H1 (cell line): Measurements from ENCODE around the gene STRN. TPM values are rescaled to one million over a fixed set of nuclear protein-coding genes. Genes with fewer than 3 reads are reported as not detected.
"Not testable (repeated sequence)": the region's sequence is repeated elsewhere in the genome, so short reads cannot be mapped to it uniquely, and the experiment has no call there.

Source experiments
- CTCF ChIA-PET: fragments of 300-600 bp; sonication (Branson Sonifier 250); formaldehyde crosslinking; loops from one replicate; lab custom pipeline; 2021; ENCODE audit not compliant: partially characterized antibody; lab: Charles Lee
- POLR2A ChIA-PET: fragments of 300-600 bp; sonication (Branson Sonifier 250); formaldehyde crosslinking; loops from one replicate; lab custom pipeline; 2021; ENCODE audit warnings: inconsistent platforms; ENCODE audit not compliant: partially characterized antibody; lab: Charles Lee
- DNase-seq, 2 experiments: peaks; one replicate each; pipeline versions ENCODE4 v3.0.0 to v3.0.0-alpha.2; 2010 to 2022; ENCODE audit warnings: low spot score in 2 of 2, low read depth in 1 of 2, mixed read lengths in 1 of 2
- FAIRE-seq: peaks from 2 replicates; lab custom pipeline; 2011; peaks lifted over from hg19 to GRCh38; lab: Jason Lieb, UNC
- H2AFZ ChIP-seq: 2 replicates; pipeline ENCODE4 v1.8.1; 2012; ENCODE audit warnings: low read length, inconsistent platforms
- H2AK5ac ChIP-seq: 2 replicates; pipeline ENCODE4 v1.6.1; 2013; ENCODE audit warnings: low read depth, low read length
- H2BK120ac ChIP-seq: replicated peaks from 2 replicates; pipeline ENCODE3; 2013; ENCODE audit warnings: low read depth, low read length, inconsistent platforms
- H2BK12ac ChIP-seq: 2 replicates; pipeline ENCODE4 v1.6.1; 2013; ENCODE audit warnings: low read depth, low read length
- H2BK15ac ChIP-seq: 2 replicates; pipeline ENCODE4 v1.6.1; 2013; ENCODE audit warnings: low read length
- H2BK20ac ChIP-seq: 2 replicates; pipeline ENCODE4 v1.6.1; 2013; ENCODE audit warnings: low read length
- H2BK5ac ChIP-seq: 2 replicates; pipeline ENCODE4 v1.6.1; 2013; ENCODE audit warnings: low read depth, low read length
- H3K14ac ChIP-seq: 2 replicates; pipeline ENCODE4 v1.6.1; 2013; ENCODE audit warnings: inconsistent platforms; ENCODE audit not compliant: insufficient read length
- H3K18ac ChIP-seq: 2 replicates; pipeline ENCODE4 v1.6.1; 2013; ENCODE audit warnings: low read length; ENCODE audit errors: extremely low read depth
- H3K23ac ChIP-seq: 2 replicates; pipeline ENCODE4 v1.6.1; 2013; ENCODE audit warnings: inconsistent platforms; ENCODE audit not compliant: insufficient read length
- H3K23me2 ChIP-seq: 2 replicates; pipeline ENCODE4 v1.6.1; 2013; ENCODE audit warnings: low read depth, low read length
- H3K27ac ChIP-seq: 2 replicates; pipeline ENCODE4 v1.6.1; 2011; ENCODE audit warnings: low read depth, low read length, inconsistent platforms
- H3K27me3 ChIP-seq, 4 experiments: replicated peaks in 1 of 4; 1 replicate in 1 of 4; 2 replicates in 3 of 4; pipeline versions ENCODE4 v1.6.1 to v1.8.1; 2011 to 2013; ENCODE audit warnings: low read length in 3 of 4, mild to moderate bottlenecking in 3 of 4, inconsistent platforms in 2 of 4, mixed read lengths in 2 of 4, moderate library complexity in 1 of 4; ENCODE audit not compliant: control insufficient read depth in 3 of 4, insufficient read depth in 3 of 4; ENCODE audit errors: extremely low read depth in 1 of 4
- H3K36me3 ChIP-seq, 4 experiments: 2 replicates each; pipeline versions ENCODE4 v1.6.1 to v1.8.1; 2011 to 2013; ENCODE audit warnings: mild to moderate bottlenecking in 4 of 4, low read length in 3 of 4, moderate library complexity in 2 of 4, control low read depth in 1 of 4, inconsistent platforms in 1 of 4; ENCODE audit not compliant: insufficient read depth in 4 of 4, control insufficient read depth in 2 of 4
- H3K4ac ChIP-seq: replicated peaks from 2 replicates; pipeline ENCODE3; 2013; ENCODE audit warnings: low read length, low read depth, mixed read lengths, inconsistent platforms; ENCODE audit not compliant: insufficient read length
- H3K4me1 ChIP-seq, 4 experiments: replicated peaks in 1 of 4; 1 replicate in 1 of 4; 2 replicates in 3 of 4; pipeline versions ENCODE4 v1.6.1 to v1.8.1; 2011 to 2013; ENCODE audit warnings: low read length in 3 of 4, inconsistent platforms in 2 of 4, mixed read lengths in 1 of 4; ENCODE audit not compliant: insufficient read depth in 4 of 4, control insufficient read depth in 3 of 4
- H3K4me2 ChIP-seq, 2 experiments: 2 replicates each; pipeline versions ENCODE4 v1.6.1 to v1.8.1; 2011 to 2013; ENCODE audit warnings: low read depth in 2 of 2, low read length in 2 of 2, control low read depth in 1 of 2, inconsistent platforms in 1 of 2, mild to moderate bottlenecking in 1 of 2; ENCODE audit not compliant: insufficient read depth in 1 of 2
- H3K4me3 ChIP-seq, 4 experiments: fragments of 200-600, 300-600 bp in 1 of 4; sonication (generic), shearing (Covaris generic), sonication (Bioruptor Twin) in 1 of 4; 2 replicates each; pipeline versions ENCODE4 v1.5.1 to v1.8.1; 2011 to 2016; ENCODE audit warnings: low read length in 4 of 4, low read depth in 3 of 4, control low read depth in 2 of 4, inconsistent platforms in 2 of 4, mild to moderate bottlenecking in 2 of 4, mixed read lengths in 1 of 4, moderate library complexity in 1 of 4; ENCODE audit not compliant: insufficient read depth in 2 of 4; ENCODE audit errors: extremely low read depth in 1 of 4
- H3K56ac ChIP-seq: replicated peaks from 2 replicates; pipeline ENCODE3; 2013; ENCODE audit warnings: low read depth, mild to moderate bottlenecking, mixed read lengths, low read length, inconsistent platforms; ENCODE audit not compliant: insufficient read length
- H3K79me1 ChIP-seq: 2 replicates; pipeline ENCODE4 v1.6.1; 2013; ENCODE audit warnings: low read depth, low read length, control low read depth
- H3K79me2 ChIP-seq, 2 experiments: 2 replicates each; pipeline versions ENCODE4 v1.6.1 to v1.8.1; 2012 to 2013; ENCODE audit warnings: low read length in 2 of 2, mild to moderate bottlenecking in 2 of 2, inconsistent platforms in 1 of 2; ENCODE audit not compliant: insufficient read depth in 2 of 2, control insufficient read depth in 1 of 2
- H3K9ac ChIP-seq, 4 experiments: replicated peaks in 1 of 4; 1 replicate in 1 of 4; 2 replicates in 3 of 4; pipeline versions ENCODE4 v1.6.1 to v1.8.1; 2011 to 2013; ENCODE audit warnings: low read depth in 3 of 4, low read length in 3 of 4, control low read depth in 2 of 4, mild to moderate bottlenecking in 2 of 4, moderate library complexity in 2 of 4, inconsistent platforms in 1 of 4; ENCODE audit errors: extremely low read depth in 1 of 4
- H3K9me3 ChIP-seq, 2 experiments: 2 replicates each; pipeline versions ENCODE4 v1.6.1 to v1.8.1; 2012 to 2013; ENCODE audit warnings: mild to moderate bottlenecking in 2 of 2, moderate library complexity in 2 of 2, control low read depth in 1 of 2, inconsistent platforms in 1 of 2, low read depth in 1 of 2, low read length in 1 of 2, mixed read lengths in 1 of 2; ENCODE audit not compliant: insufficient read depth in 2 of 2
- H4K20me1 ChIP-seq, 2 experiments: replicated peaks in 1 of 2; 2 replicates each; pipeline versions ENCODE3 to v1.8.1; 2011 to 2013; ENCODE audit warnings: inconsistent platforms in 2 of 2, low read length in 2 of 2, mild to moderate bottlenecking in 1 of 2; ENCODE audit not compliant: insufficient read depth in 2 of 2, control insufficient read depth in 1 of 2
- H4K5ac ChIP-seq: 2 replicates; pipeline ENCODE4 v1.6.1; 2013; ENCODE audit warnings: low read length, low read depth, mixed read lengths, inconsistent platforms; ENCODE audit not compliant: insufficient read length
- H4K8ac ChIP-seq: 2 replicates; pipeline ENCODE4 v1.8.0; 2013; ENCODE audit warnings: mild to moderate bottlenecking, moderate library complexity, low read length, inconsistent platforms; ENCODE audit not compliant: insufficient read depth; ENCODE audit errors: extremely low read depth
- H4K91ac ChIP-seq: replicated peaks from 2 replicates; pipeline ENCODE3; 2013; ENCODE audit warnings: low read length, mixed read lengths, inconsistent platforms; ENCODE audit not compliant: insufficient read length
- WGBS, 2 experiments: shearing (Covaris generic) in 1 of 2; methylation state at CpG; one replicate each; pipeline versions ENCODE4 v1.1.6 to v1.1.7; 2013 to 2015; ENCODE audit warnings: low lambda C conversion rate in 2 of 2, mixed read lengths in 2 of 2, inconsistent platforms in 1 of 2, low coverage in 1 of 2, missing lambda C conversion rate in 1 of 2; ENCODE audit not compliant: insufficient replicate concordance in 2 of 2, insufficient coverage in 1 of 2, insufficient read length in 1 of 2; ENCODE audit errors: extremely low coverage in 1 of 2, missing lambda C conversion rate in 1 of 2; 5-methylcytosine and 5-hydroxymethylcytosine counted together
- polyA plus RNA-seq, 7 experiments: library from polyadenylated mRNA; depleted of rRNA in 3 of 7; stranded (reverse) in 5 of 7; unstranded in 2 of 7; fragments of >200 nt in 5 of 7; fragments of 200-250 nt in 2 of 7; gene quantifications; 1 replicate in 5 of 7; 2 replicates in 1 of 7; 4 replicates in 1 of 7; pipeline versions ENCODE4 v1.2.1 to v1.2.3, GENCODE V29; 2011 to 2013; ENCODE audit warnings: missing spikeins in 2 of 7, mixed read lengths in 2 of 7
- total RNA-seq: library from RNA; stranded (reverse); fragmentation: NEBNext Ultra II Directional; extraction: Animal tissue kit (Norgen Biotek cat#: 25700); gene quantifications from 2 replicates; pipeline ENCODE4 v1.2.1, GENCODE V29; 2021

STRN gene
- total and polyA plus RNA-seq, 2 of the 8 experiments (the other 6 are each of a cell fraction or from before 2014, with no cell fraction given) = 8.3 to 47.0 TPM

GRCh38 chr2:36922629-36923028 is 43.7 kb downstream of the STRN start:
- WGBS, 2 experiments = 91% methylated on average over 10 of the region's 10 CpGs; no CpG with 5 or more reads in 1 of the 2 experiments
- H3K14ac ChIP-seq, POLR2A ChIA-PET: not testable (repeated sequence)

More at GRCh38 chr2:36922629-36923028, 43.7 kb downstream of the STRN start:
- not testable (repeated sequence) for H2BK15ac ChIP-seq, H4K5ac ChIP-seq, H3K23me2 ChIP-seq, H3K23ac ChIP-seq, H3K4me1 ChIP-seq, H3K27me3 ChIP-seq, H3K36me3 ChIP-seq, H3K4me3 ChIP-seq, H3K79me2 ChIP-seq, H3K18ac ChIP-seq, H3K4me2 ChIP-seq, H4K8ac ChIP-seq, H4K91ac ChIP-seq, H3K4ac ChIP-seq, H3K9me3 ChIP-seq, H3K79me1 ChIP-seq, H4K20me1 ChIP-seq, H2BK20ac ChIP-seq, H2AFZ ChIP-seq, DNase-seq, H3K27ac ChIP-seq, H2BK5ac ChIP-seq, FAIRE-seq, H3K9ac ChIP-seq, H2BK120ac ChIP-seq, H3K56ac ChIP-seq, H2BK12ac ChIP-seq, H2AK5ac ChIP-seq
- CTCF ChIA-PET = interaction anchor here (0.7 kb wide), 1 partner anchor 18 kb away, joined by 4 read pairs; no protein-coding TSS in a partner anchor
